ENCODE data around the gene BTBD19.
"Not testable (repeated sequence)": the region's sequence is repeated elsewhere in the genome, so short reads cannot be mapped to it uniquely, and the experiment has no call there.

Gene BTBD19

GRCh38 chr1:44808063-44808937 lies at the start of gene BTBD19:
Gene BTBD19, plus strand, starts transcription at chr1:44808523. Its CDS starts 298 bp downstream, at chr1:44808821.
- no peak for FAIRE-seq

GRCh38 chr1:44759077-44759476 lies 49.2 kb upstream of the BTBD19 start:
- no peak for FAIRE-seq

- FAIRE-seq, result no peak
Observed at GRCh38 chr1:44760876-44761275, 47.4 kb upstream of the BTBD19 start.

- FAIRE-seq, result not testable (repeated sequence)
Observed at GRCh38 chr1:44766421-44766820, 41.9 kb upstream of the BTBD19 start.

GRCh38 chr1:44775078-44775929 lies 33.0 kb upstream of the BTBD19 start, which contains the start of gene RPS8:
Gene RPS8, plus strand, starts transcription at chr1:44775540. Its CDS starts 57 bp downstream, at chr1:44775597.
- FAIRE-seq, result no peak

GRCh38 chr1:44775930-44776729 lies 32.2 kb upstream of the BTBD19 start:
- FAIRE-seq, result no peak

GRCh38 chr1:44776730-44777068 lies 31.6 kb upstream of the BTBD19 start:
- no peak for FAIRE-seq

- no peak for FAIRE-seq
Observed at GRCh38 chr1:44777547-44777946, 30.8 kb upstream of the BTBD19 start.

- FAIRE-seq, result no peak
Observed at GRCh38 chr1:44777969-44778635, 30.2 kb upstream of the BTBD19 start.

- no peak for FAIRE-seq
Observed at GRCh38 chr1:44778705-44779576, 29.4 kb upstream of the BTBD19 start.

- FAIRE-seq, result no peak
Observed at GRCh38 chr1:44780583-44781121, 27.7 kb upstream of the BTBD19 start.

GRCh38 chr1:44783697-44784093 lies 24.6 kb upstream of the BTBD19 start:
- no peak for FAIRE-seq

- no peak for FAIRE-seq
Observed at GRCh38 chr1:44784094-44785028, 24.0 kb upstream of the BTBD19 start.

- no peak for FAIRE-seq
Observed at GRCh38 chr1:44785029-44785380, 23.3 kb upstream of the BTBD19 start.

- FAIRE-seq, result no peak
Observed at GRCh38 chr1:44785501-44786137, 22.7 kb upstream of the BTBD19 start.

- no peak for FAIRE-seq
Observed at GRCh38 chr1:44786138-44786840, 22.0 kb upstream of the BTBD19 start.

- no peak for FAIRE-seq
Observed at GRCh38 chr1:44786841-44787426, 21.4 kb upstream of the BTBD19 start.

- no peak for FAIRE-seq
Observed at GRCh38 chr1:44787506-44787905, 20.8 kb upstream of the BTBD19 start.
